GM18505 (cell line): Measurements from ENCODE around the gene ALDH16A1.
"Not testable (repeated sequence)": the region's sequence is repeated elsewhere in the genome, so short reads cannot be mapped to it uniquely, and the experiment has no call there.

Source experiments
- ATAC-seq: cut with Tn5 transposase; IDR thresholded peaks from one replicate; pipeline ENCODE4 v1.9.1; 2021; ENCODE audit not compliant: unreplicated experiment
- POLR2A ChIP-seq: IDR thresholded peaks from 4 replicates; pipeline ENCODE4 v1.6.1; 2011; ENCODE audit warnings: borderline replicate concordance; ENCODE audit not compliant: insufficient read depth, insufficient read length; ENCODE audit errors: extremely low read depth

ALDH16A1 gene

GRCh38 chr19:49439836-49440235, 13.2 kb upstream of the ALDH16A1 start:
- TF ChIP-seq POLR2A: no peak
- no peak for ATAC-seq

GRCh38 chr19:49440439-49441209, 12.4 kb upstream of the ALDH16A1 start:
- ATAC-seq: no peak
- no peak for TF ChIP-seq POLR2A

GRCh38 chr19:49441210-49441959, 11.6 kb upstream of the ALDH16A1 start, which contains the start of gene SLC17A7:
TSS of gene SLC17A7 (minus strand) at chr19:49441527. CDS start at chr19:49441379, 148 bp downstream.
- ATAC-seq: no peak
- TF ChIP-seq POLR2A: no peak

GRCh38 chr19:49441960-49442350, 11.1 kb upstream of the ALDH16A1 start:
- no peak for ATAC-seq

GRCh38 chr19:49442354-49442753, 10.7 kb upstream of the ALDH16A1 start:
- no peak for ATAC-seq
- TF ChIP-seq POLR2A: no peak

More at GRCh38 chr19:49441960-49442350, 11.1 kb upstream of the ALDH16A1 start:
- no peak for TF ChIP-seq POLR2A

GRCh38 chr19:49442771-49443365, 10.2 kb upstream of the ALDH16A1 start:
- peak; percentile 20 for ATAC-seq

GRCh38 chr19:49443366-49444099, 9.5 kb upstream of the ALDH16A1 start:
- ATAC-seq: peak; percentile 71

More at GRCh38 chr19:49442771-49443365, 10.2 kb upstream of the ALDH16A1 start:
- TF ChIP-seq POLR2A: no peak

GRCh38 chr19:49444100-49444700, 8.8 kb upstream of the ALDH16A1 start:
- not testable (repeated sequence) for ATAC-seq

More at GRCh38 chr19:49443366-49444099, 9.5 kb upstream of the ALDH16A1 start:
- TF ChIP-seq POLR2A: no peak

GRCh38 chr19:49445997-49446396, 7.0 kb upstream of the ALDH16A1 start:
- TF ChIP-seq POLR2A: no peak
- ATAC-seq: no peak

GRCh38 chr19:49447485-49448431, 5.3 kb upstream of the ALDH16A1 start:
- ATAC-seq: no peak
- no peak for TF ChIP-seq POLR2A

GRCh38 chr19:49448432-49448786, 4.6 kb upstream of the ALDH16A1 start:
- no peak for ATAC-seq
- no peak for TF ChIP-seq POLR2A

- ATAC-seq: no peak
- no peak for TF ChIP-seq POLR2A
Observed at GRCh38 chr19:49450405-49450804, 2.6 kb upstream of the ALDH16A1 start.
